K562 (cell line): Measurements from ENCODE around the gene TAL1. TPM values are rescaled to one million over a fixed set of nuclear protein-coding genes. Genes with fewer than 3 reads are reported as not detected.

Source experiments
- ATF1 ChIP-seq, 2 experiments: fragments of 450-650 bp in 1 of 2; IDR thresholded peaks; 2 replicates each; pipeline ENCODE4 v1.6.1; 2016; ENCODE audit warnings: missing compliant biosample characterization in 1 of 2, missing genetic modification characterization in 1 of 2
- ATF3 ChIP-seq, 2 experiments: fragments of 450-650 bp in 1 of 2; sonication (generic) in 1 of 2; formaldehyde crosslinking in 1 of 2; IDR thresholded peaks in 1 of 2; conservative IDR thresholded peaks in 1 of 2; 2 replicates each; pipeline versions ENCODE4 v1.6.1 to v1.8.1; 2016 to 2023; ENCODE audit warnings: mild to moderate bottlenecking in 2 of 2, moderate library complexity in 2 of 2, inconsistent platforms in 1 of 2, missing genetic modification reagents in 1 of 2
- JUND ChIP-seq, 2 experiments: IDR thresholded peaks; 2 replicates in 1 of 2; 3 replicates in 1 of 2; pipeline ENCODE4 v1.6.1; 2011; ENCODE audit warnings: borderline replicate concordance in 2 of 2, low read depth in 2 of 2, low read length in 2 of 2, improper control_type of control experiment in 1 of 2, missing biosample characterization in 1 of 2, missing genetic modification characterization in 1 of 2, missing genetic modification reagents in 1 of 2
- KAT7 ChIP-seq: sonication (generic); formaldehyde crosslinking; IDR thresholded peaks from 2 replicates; pipeline ENCODE4 v1.8.0; 2022; ENCODE audit warnings: missing genetic modification reagents, mild to moderate bottlenecking, borderline replicate concordance
- NBN ChIP-seq: fragments of 450-650 bp; IDR thresholded peaks from 2 replicates; pipeline ENCODE4 v1.6.1; 2016; ENCODE audit warnings: low read depth, mild to moderate bottlenecking
- NONO ChIP-seq, 2 experiments: fragments of 200-400 bp in 1 of 2; fragments of 450-650 bp in 1 of 2; formaldehyde crosslinking in 1 of 2; IDR thresholded peaks; 2 replicates each; pipeline ENCODE4 v1.6.1; 2017; ENCODE audit warnings: low read depth in 2 of 2, mild to moderate bottlenecking in 2 of 2, moderate library complexity in 2 of 2, low read length in 1 of 2
- PKNOX1 ChIP-seq: fragments of 450-650 bp; IDR thresholded peaks from 2 replicates; pipeline ENCODE4 v1.6.1; 2016
- RREB1 ChIP-seq: fragments of 250-450 bp; sonication (Bioruptor Pico); IDR thresholded peaks from 2 replicates; pipeline ENCODE4 v1.4.0; 2020
- SAP30 ChIP-seq: fragments of 200-600 bp; sonication (generic); IDR thresholded peaks from 2 replicates; pipeline ENCODE4 v1.6.1; 2012; ENCODE audit warnings: borderline replicate concordance, low read depth, mild to moderate bottlenecking, moderate library complexity, low read length, control low read depth, inconsistent platforms; ENCODE audit not compliant: insufficient read depth, poor library complexity, severe bottlenecking
- SMARCC2 ChIP-seq: fragments of 450-650 bp; IDR thresholded peaks from 2 replicates; pipeline ENCODE4 v1.6.1; 2017; ENCODE audit warnings: antibody characterized with exemption, moderate library complexity, mild to moderate bottlenecking, low read depth
- ZNF445 ChIP-seq: fragments of 250-450 bp; sonication (Bioruptor Pico); IDR thresholded peaks from 2 replicates; pipeline ENCODE4 v1.4.0; 2020; ENCODE audit warnings: low read depth, mild to moderate bottlenecking, moderate library complexity
- polyA plus RNA-seq, 8 experiments: library from polyadenylated mRNA; depleted of rRNA in 4 of 8; stranded (reverse) in 5 of 8; unstranded in 3 of 8; fragments of >200 nt; fragmentation: Nextera tagmentation in 2 of 8; fragmentation: Illumina TruSeq in 1 of 8; extraction: Ambion mirVana in 2 of 8; extraction: Trizol in 1 of 8; gene quantifications; 2 replicates each; pipeline versions ENCODE4 v1.2.1 to v1.2.3, GENCODE V29; 2011 to 2014; ENCODE audit warnings: inconsistent platforms in 1 of 8, missing spikeins in 1 of 8
- total RNA-seq, 7 experiments: library from RNA; depleted of rRNA in 6 of 7; stranded (reverse); fragments of >200 nt in 6 of 7; fragmentation: Illumina TruSeq in 2 of 7; extraction: Trizol in 2 of 7; gene quantifications; 2 replicates each; pipeline versions ENCODE4 v1.2.1 to v1.2.3, GENCODE V29; 2011 to 2021; ENCODE audit warnings: low replicate concordance in 1 of 7

The TAL1 gene
- total and polyA plus RNA-seq, 9 of the 15 experiments (the other 6 are each of a cell fraction or from before 2014, with no cell fraction given), result 18.5 to 106 (median 59.7) TPM

- TF ChIP-seq PKNOX1 (peak; percentile 85), ATF3 (IDR thresholded peaks at IDR 0.05) (peak; percentile 41; the same call in 1 of the 2 replicates), ATF3 (CRISPR knock-in tag; conservative IDR thresholded peaks at IDR 0.05) (no peak), ZNF445 (no peak), SAP30 (no peak), NONO (IDR thresholded peaks at IDR 0.05; ENCODE audit: low read depth in 2 of 2, low read length in 1 of 2) (no peak), ATF1 (CRISPR knock-in tag; IDR thresholded peaks at IDR 0.05) (no peak), ATF1 (tag; IDR thresholded peaks at IDR 0.05) (no peak), NBN (no peak), RREB1 (no peak), KAT7 (CRISPR knock-in tag) (peak; percentile 56; the same call in 1 of the 2 replicates), JUND (IDR thresholded peaks at IDR 0.05; ENCODE audit: borderline replicate concordance, low read depth, low read length) (peak; percentile 49; the same call in 1 of the 2 replicates), JUND (tag; IDR thresholded peaks at IDR 0.05; ENCODE audit: borderline replicate concordance, low read depth, low read length) (peak; percentile 61; the same call in 2 of the 3 replicates), SMARCC2 (no peak)
Measured at GRCh38 chr1:47241114-47242113, 9.4 kb upstream of the TAL1 start (continued).
